OCI-LY1 (cell line): ENCODE data around the gene PRR36.

Experiments
- EZH2 ChIP-seq: fragments of 200-600 bp; sonication (generic), shearing (Covaris generic); IDR thresholded peaks from 2 replicates; pipeline ENCODE4 v1.8.0; 2017; ENCODE audit warnings: borderline replicate concordance, mixed run types, mild to moderate bottlenecking, antibody characterized with exemption, low read length, moderate library complexity, mixed read lengths
- TF ChIP-seq, protein P1 (sequence below): fragments of 200-600 bp; sonication (generic), shearing (Covaris generic); IDR thresholded peaks from 2 replicates; pipeline ENCODE4 v1.5.1; 2017; ENCODE audit warnings: mild to moderate bottlenecking, antibody characterized with exemption, low read length, moderate library complexity, mixed read lengths

DNA sequence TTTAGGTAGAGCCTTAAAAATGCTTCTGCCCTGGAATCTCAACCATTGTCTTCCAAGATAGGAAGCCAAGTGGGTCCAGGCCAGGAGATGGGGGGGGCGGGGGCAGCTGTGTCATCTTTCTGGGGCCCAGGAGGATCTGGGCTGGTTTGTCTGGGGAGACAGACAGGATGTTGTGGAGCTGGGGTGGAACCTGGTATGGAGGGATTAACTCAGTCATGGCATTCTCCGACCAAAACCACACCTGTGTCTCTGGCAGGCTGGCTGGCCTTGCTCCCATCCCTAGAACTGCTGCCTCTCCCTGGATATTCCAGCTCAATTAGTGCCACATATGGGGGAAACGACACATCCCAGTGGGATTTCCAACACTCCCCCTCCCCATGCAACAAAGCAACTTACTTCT is 26.7 kb upstream of the PRR36 start:
- TF ChIP-seq, protein P1, sequence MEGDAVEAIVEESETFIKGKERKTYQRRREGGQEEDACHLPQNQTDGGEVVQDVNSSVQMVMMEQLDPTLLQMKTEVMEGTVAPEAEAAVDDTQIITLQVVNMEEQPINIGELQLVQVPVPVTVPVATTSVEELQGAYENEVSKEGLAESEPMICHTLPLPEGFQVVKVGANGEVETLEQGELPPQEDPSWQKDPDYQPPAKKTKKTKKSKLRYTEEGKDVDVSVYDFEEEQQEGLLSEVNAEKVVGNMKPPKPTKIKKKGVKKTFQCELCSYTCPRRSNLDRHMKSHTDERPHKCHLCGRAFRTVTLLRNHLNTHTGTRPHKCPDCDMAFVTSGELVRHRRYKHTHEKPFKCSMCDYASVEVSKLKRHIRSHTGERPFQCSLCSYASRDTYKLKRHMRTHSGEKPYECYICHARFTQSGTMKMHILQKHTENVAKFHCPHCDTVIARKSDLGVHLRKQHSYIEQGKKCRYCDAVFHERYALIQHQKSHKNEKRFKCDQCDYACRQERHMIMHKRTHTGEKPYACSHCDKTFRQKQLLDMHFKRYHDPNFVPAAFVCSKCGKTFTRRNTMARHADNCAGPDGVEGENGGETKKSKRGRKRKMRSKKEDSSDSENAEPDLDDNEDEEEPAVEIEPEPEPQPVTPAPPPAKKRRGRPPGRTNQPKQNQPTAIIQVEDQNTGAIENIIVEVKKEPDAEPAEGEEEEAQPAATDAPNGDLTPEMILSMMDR, result no peak
- no peak for TF ChIP-seq EZH2
